Trophoblast cell (in vitro differentiated cells and primary cell): ENCODE results near the gene MZB1.

Source experiments
- DNase-seq, 2 donors: peaks; one replicate each; pipeline ENCODE4 v3.0.0-alpha.2; 2016
- H2AFZ ChIP-seq: 2 replicates; pipeline ENCODE4 v1.6.1; 2013; ENCODE audit warnings: low read length, moderate library complexity, mild to moderate bottlenecking; ENCODE audit not compliant: insufficient read depth, poor library complexity
- H2AK5ac ChIP-seq: 2 replicates; pipeline ENCODE4 v1.6.1; 2013; ENCODE audit warnings: mild to moderate bottlenecking, low read length
- H2BK120ac ChIP-seq: 2 replicates; pipeline ENCODE4 v1.6.1; 2013; ENCODE audit warnings: low read length, mild to moderate bottlenecking, moderate library complexity; ENCODE audit not compliant: insufficient read depth, poor library complexity
- H2BK12ac ChIP-seq: 2 replicates; pipeline ENCODE4 v1.6.1; 2013; ENCODE audit warnings: mild to moderate bottlenecking, low read length, moderate library complexity
- H2BK5ac ChIP-seq: 2 replicates; pipeline ENCODE4 v1.6.1; 2013; ENCODE audit warnings: low read length, low read depth, moderate library complexity, mild to moderate bottlenecking; ENCODE audit not compliant: poor library complexity
- H3K14ac ChIP-seq: 2 replicates; pipeline ENCODE4 v1.6.1; 2013; ENCODE audit warnings: mild to moderate bottlenecking, low read length
- H3K18ac ChIP-seq: 2 replicates; pipeline ENCODE4 v1.6.1; 2013; ENCODE audit warnings: mild to moderate bottlenecking, low read length
- H3K23ac ChIP-seq: 2 replicates; pipeline ENCODE4 v1.6.1; 2013; ENCODE audit warnings: low read length
- H3K27ac ChIP-seq: 2 replicates; pipeline ENCODE4 v1.5.1; 2013; ENCODE audit warnings: low read depth, mild to moderate bottlenecking, inconsistent platforms, low read length, moderate library complexity
- H3K27me3 ChIP-seq: 2 replicates; pipeline ENCODE4 v1.6.1; 2013; ENCODE audit warnings: inconsistent platforms, mild to moderate bottlenecking, low read length, moderate library complexity; ENCODE audit not compliant: insufficient read depth
- H3K36me3 ChIP-seq, 2 experiments: 1 replicate in 1 of 2; 2 replicates in 1 of 2; pipeline ENCODE4 v1.6.1; 2013; ENCODE audit warnings: low read length in 2 of 2, mild to moderate bottlenecking in 2 of 2, moderate library complexity in 1 of 2; ENCODE audit not compliant: insufficient read depth in 2 of 2, control insufficient read depth in 1 of 2
- H3K4ac ChIP-seq: 2 replicates; pipeline ENCODE4 v1.6.1; 2013; ENCODE audit warnings: low read depth, mild to moderate bottlenecking, low read length, moderate library complexity
- H3K4me1 ChIP-seq, 2 experiments: 1 replicate in 1 of 2; 2 replicates in 1 of 2; pipeline ENCODE4 v1.6.1; 2013; ENCODE audit warnings: low read length in 2 of 2, mild to moderate bottlenecking in 2 of 2, moderate library complexity in 1 of 2; ENCODE audit not compliant: insufficient read depth in 2 of 2, control insufficient read depth in 1 of 2
- H3K4me2 ChIP-seq: 2 replicates; pipeline ENCODE4 v1.6.1; 2013; ENCODE audit warnings: inconsistent platforms, mild to moderate bottlenecking, low read length, moderate library complexity
- H3K4me3 ChIP-seq: 2 replicates; pipeline ENCODE4 v1.5.1; 2013; ENCODE audit warnings: mild to moderate bottlenecking, low read depth, low read length, inconsistent platforms
- H3K79me1 ChIP-seq: one replicate; pipeline ENCODE4 v1.6.1; 2013; ENCODE audit warnings: low read length
- H3K79me2 ChIP-seq: 2 replicates; pipeline ENCODE4 v1.6.1; 2013; ENCODE audit warnings: low read length, mild to moderate bottlenecking; ENCODE audit not compliant: control insufficient read depth, insufficient read depth, poor library complexity
- H3K9ac ChIP-seq: 2 replicates; pipeline ENCODE4 v1.6.1; 2013; ENCODE audit warnings: mild to moderate bottlenecking, low read length
- H3K9me3 ChIP-seq: 2 replicates; pipeline ENCODE4 v1.6.1; 2013; ENCODE audit warnings: low read depth, mild to moderate bottlenecking, control low read depth, inconsistent platforms, low read length; ENCODE audit not compliant: insufficient read depth
- H4K12ac ChIP-seq: 2 replicates; pipeline ENCODE4 v1.6.1; 2013; ENCODE audit warnings: low read depth, mild to moderate bottlenecking, low read length, moderate library complexity
- H4K8ac ChIP-seq: 2 replicates; pipeline ENCODE4 v1.6.1; 2013; ENCODE audit warnings: low read depth, mild to moderate bottlenecking, low read length, moderate library complexity
- H4K91ac ChIP-seq: one replicate; pipeline ENCODE4 v1.6.1; 2013; ENCODE audit warnings: low read depth, mild to moderate bottlenecking, low read length, moderate library complexity
- WGBS: extraction: QIAGEN DNeasy Blood & Tissue Kit; methylation state at CpG from one replicate; pipeline ENCODE4 v1.1.7; 2013; ENCODE audit warnings: missing lambda C conversion rate; ENCODE audit not compliant: insufficient read length, insufficient coverage; ENCODE audit errors: extremely low coverage; 5-methylcytosine and 5-hydroxymethylcytosine counted together

MZB1 gene

DNA sequence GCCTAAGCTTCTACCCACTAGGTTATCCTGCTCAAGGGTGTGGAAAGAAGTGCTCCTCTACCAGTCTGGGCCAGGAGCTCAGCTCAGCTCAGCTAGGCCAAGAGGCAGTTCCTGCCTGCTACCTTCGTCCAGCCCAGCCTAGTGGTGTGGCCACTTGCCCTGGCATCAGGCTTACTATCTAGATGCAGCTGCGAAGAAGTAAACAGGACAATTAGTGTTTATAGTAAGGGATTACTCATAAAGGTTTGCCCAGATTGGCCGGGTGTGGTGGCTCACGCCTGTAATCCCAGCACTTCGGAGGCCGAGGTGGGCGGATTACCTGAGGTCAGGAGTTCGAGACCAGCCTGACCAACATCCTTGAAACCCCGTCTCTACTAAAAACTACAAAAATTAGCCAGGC is 26.9 kb upstream of the MZB1 start:
- Histone ChIP-seq H4K8ac (no peak overlapping the region), H3K4ac (no peak overlapping the region), H3K14ac (no peak overlapping the region), H4K12ac (no peak overlapping the region), H4K91ac (no peak overlapping the region), H3K18ac (no peak overlapping the region), H3K27me3 (no peaks in the 10 kb centered on the region), H3K23ac (no peak overlapping the region), H3K79me1 (no peaks in the 10 kb centered on the region), H3K36me3 (peaks cover 2 to 5% of the 10 kb centered on the region in 2 experiments), H3K9me3 (no peaks in the 10 kb centered on the region), H3K79me2 (no peaks in the 10 kb centered on the region), H2BK120ac (no peak overlapping the region), H3K9ac (no peak overlapping the region), H3K4me2 (no peak overlapping the region), H2BK12ac (no peak overlapping the region), H3K27ac (no peak overlapping the region), H2BK5ac (no peak overlapping the region), H3K4me3 (no peak overlapping the region), H3K4me1 (no peaks in the 10 kb centered on the region), H2AK5ac (no peak overlapping the region), H2AFZ (no peak overlapping the region)
- DNase-seq = no peak
- no CpG with 5 or more reads among the region's 9 CpGs for WGBS

GRCh38 chr5:139415869-139416268 is 26.2 kb upstream of the MZB1 start:
- H3K27ac ChIP-seq = no peak overlapping the region
- H2BK5ac ChIP-seq = no peak overlapping the region
- H3K23ac ChIP-seq = no peak overlapping the region
- H3K79me1 ChIP-seq = no peaks in the 10 kb centered on the region
- DNase-seq = no peak
- H2AK5ac ChIP-seq = no peak overlapping the region
- no peak overlapping the region for H4K8ac ChIP-seq
- no peak overlapping the region for H4K91ac ChIP-seq
- no peak overlapping the region for H3K9ac ChIP-seq
- H3K4me2 ChIP-seq = no peak overlapping the region
- no peaks in the 10 kb centered on the region for H3K79me2 ChIP-seq
- H2AFZ ChIP-seq = no peak overlapping the region
- peaks cover 2 to 5% of the 10 kb centered on the region in 2 experiments for H3K36me3 ChIP-seq
- no peak overlapping the region for H3K14ac ChIP-seq
- no peak overlapping the region for H2BK12ac ChIP-seq
- no peaks in the 10 kb centered on the region for H3K4me1 ChIP-seq
- no peak overlapping the region for H3K4me3 ChIP-seq
- H3K4ac ChIP-seq = no peak overlapping the region
- no peaks in the 10 kb centered on the region for H3K27me3 ChIP-seq
- H2BK120ac ChIP-seq = no peak overlapping the region
- no peaks in the 10 kb centered on the region for H3K9me3 ChIP-seq
- no peak overlapping the region for H3K18ac ChIP-seq
- H4K12ac ChIP-seq = no peak overlapping the region

GRCh38 chr5:139415221-139415861 is 25.6 kb upstream of the MZB1 start:
- Histone ChIP-seq H3K27ac (no peak overlapping the region), H3K4me3 (no peak overlapping the region), H2BK12ac (no peak overlapping the region), H3K9me3 (no peaks in the 10 kb centered on the region), H3K4me2 (no peak overlapping the region), H3K4me1 (no peaks in the 10 kb centered on the region), H3K18ac (no peak overlapping the region), H3K79me2 (no peaks in the 10 kb centered on the region), H2BK5ac (no peak overlapping the region), H4K12ac (no peak overlapping the region), H3K36me3 (peaks cover 2 to 5% of the 10 kb centered on the region in 2 experiments), H2AK5ac (no peak overlapping the region), H3K79me1 (no peaks in the 10 kb centered on the region), H4K8ac (no peak overlapping the region), H4K91ac (no peak overlapping the region), H3K23ac (no peak overlapping the region), H3K27me3 (no peaks in the 10 kb centered on the region), H3K4ac (no peak overlapping the region), H2AFZ (no peak overlapping the region), H2BK120ac (no peak overlapping the region), H3K14ac (no peak overlapping the region), H3K9ac (no peak overlapping the region)
- no CpG with 5 or more reads among the region's 8 CpGs for whole genome bisulfite sequencing
- no peak for DNase-seq

DNA sequence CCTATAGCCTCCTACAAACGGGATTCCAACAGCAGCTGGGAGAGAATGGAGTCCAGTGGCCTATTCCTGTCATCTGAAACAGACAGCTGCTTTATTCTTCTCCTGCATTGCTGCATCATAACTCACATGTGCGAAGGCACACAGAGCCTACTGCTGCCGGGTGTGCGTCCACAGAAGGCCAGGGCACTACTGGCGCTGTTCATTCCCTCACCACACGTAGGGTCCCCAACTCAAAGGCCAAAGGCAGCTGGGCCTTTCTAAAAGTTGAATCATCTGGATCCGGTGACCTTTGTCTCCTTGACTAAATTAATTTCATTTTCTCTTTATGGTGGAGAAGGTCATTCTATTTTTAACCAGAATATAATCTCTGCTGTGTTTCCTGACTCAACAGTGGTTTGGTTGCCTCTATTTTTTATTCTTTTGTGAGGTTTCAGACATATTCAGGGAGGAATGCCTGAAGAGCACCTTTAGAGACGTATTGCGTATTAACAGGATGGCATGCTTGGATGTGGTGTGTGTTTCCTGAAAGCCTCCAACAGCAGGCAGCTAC is 24.9 kb upstream of the MZB1 start:
- no CpG with 5 or more reads among the region's 9 CpGs for WGBS

More for the DNA sequence above, 24.9 kb upstream of the MZB1 start:
- Histone ChIP-seq H3K79me2 (no peaks in the 10 kb centered on the region), H3K14ac (no peak overlapping the region), H3K4me2 (no peak overlapping the region), H3K36me3 (peaks cover 2 to 5% of the 10 kb centered on the region in 2 experiments), H2BK12ac (no peak overlapping the region), H3K27ac (no peak overlapping the region), H3K9me3 (no peaks in the 10 kb centered on the region), H2AK5ac (no peak overlapping the region), H3K4ac (no peak overlapping the region), H3K79me1 (no peaks in the 10 kb centered on the region), H3K18ac (no peak overlapping the region), H3K4me1 (no peaks in the 10 kb centered on the region), H4K91ac (no peak overlapping the region), H3K9ac (no peak overlapping the region), H4K12ac (no peak overlapping the region), H4K8ac (no peak overlapping the region), H3K23ac (no peak overlapping the region), H3K27me3 (no peaks in the 10 kb centered on the region), H2BK5ac (no peak overlapping the region), H2AFZ (no peak overlapping the region), H2BK120ac (no peak overlapping the region), H3K4me3 (no peak overlapping the region)
- no peak for DNase-seq
